Activated B cell treated with CpG ODN at 0.5 μM for 24 hours (primary cell): ENCODE data around the gene OR8A1. TPM values are rescaled to one million over a fixed set of nuclear protein-coding genes. Genes with fewer than 3 reads are reported as not detected.
"Not testable (repeated sequence)": the region's sequence is repeated elsewhere in the genome, so short reads cannot be mapped to it uniquely, and the experiment has no call there.

Experiments
- ATAC-seq: fragments of 200-7000 bp; cut with Tn5 transposase; one replicate; pipeline ENCODE4 v1.10.0; 2021; ENCODE audit warnings: low read depth, mild to moderate bottlenecking, moderate library complexity
- CTCF ChIA-PET: fragments of 350-600 bp; sonication (Branson Sonifier 250); formaldehyde crosslinking; loops from one replicate; lab custom pipeline; 2021; ENCODE audit warnings: antibody characterized with exemption; lab: Charles Lee
- POLR2A ChIA-PET: fragments of 350-600 bp; sonication (Branson Sonifier 250); formaldehyde crosslinking; loops from one replicate; lab custom pipeline; 2021; ENCODE audit warnings: antibody characterized with exemption; lab: Charles Lee
- DNase-seq: peaks from one replicate; pipeline ENCODE4 v3.0.0; 2022
- H3K27ac Mint-ChIP-seq: one replicate; pipeline ENCODE4 v1.8.0; 2020; ENCODE audit warnings: mixed read lengths
- H3K27me3 Mint-ChIP-seq: one replicate; pipeline ENCODE4 v1.8.0; 2021; ENCODE audit warnings: mixed read lengths
- H3K36me3 Mint-ChIP-seq: one replicate; pipeline ENCODE4 v1.8.0; 2021; ENCODE audit warnings: low read depth, mixed read lengths
- H3K4me1 Mint-ChIP-seq: one replicate; pipeline ENCODE4 v1.8.0; 2021; ENCODE audit warnings: mixed read lengths
- H3K4me3 Mint-ChIP-seq: one replicate; pipeline ENCODE4 v1.8.0; 2020; ENCODE audit warnings: mild to moderate bottlenecking, mixed read lengths
- H3K9me3 Mint-ChIP-seq: one replicate; pipeline ENCODE4 v1.8.0; 2020; ENCODE audit warnings: mixed read lengths
- CTCF ChIP-seq: fragments of 200-600 bp; IDR thresholded peaks from one replicate; pipeline ENCODE4 v1.8.0; 2022; ENCODE audit warnings: antibody characterized with exemption, mild to moderate bottlenecking
- intact Hi-C: fragments of 100-400 bp; cut with micrococcal nuclease; formaldehyde crosslinking; loops from one replicate; pipeline ENCODE4 v1.15.1; 2024
- total RNA-seq: library from RNA; stranded (reverse); gene quantifications from 2 replicates; pipeline ENCODE4 v1.2.3, GENCODE V29; 2022

Gene OR8A1
- total RNA-seq, 1 donor from 2014 or later: not detected

GRCh38 chr11:124600621-124601320 lies 31.0 kb downstream of the OR8A1 start:
- peaks cover 1% of the 10 kb centered on the region for H3K4me1 Mint-ChIP-seq

GRCh38 chr11:124602193-124602592 lies 32.4 kb downstream of the OR8A1 start:
- intact Hi-C loops: no loop called here
- ChIA-PET CTCF (no interaction called here), POLR2A (no interaction called here)
- ATAC-seq: no peak
- no peak for TF ChIP-seq CTCF
- peaks cover 2% of the 10 kb centered on the region for H3K4me1 Mint-ChIP-seq
- no peaks in the 10 kb centered on the region for H3K9me3 Mint-ChIP-seq
- H3K36me3 Mint-ChIP-seq: no peaks in the 10 kb centered on the region
- DNase-seq: no peak
- no peak overlapping the region for H3K27ac Mint-ChIP-seq
- H3K27me3 Mint-ChIP-seq: peaks cover 21% of the 10 kb centered on the region
- no peak overlapping the region for H3K4me3 Mint-ChIP-seq

More at GRCh38 chr11:124600621-124601320, 31.0 kb downstream of the OR8A1 start:
- no peaks in the 10 kb centered on the region for H3K9me3 Mint-ChIP-seq
- no peak for TF ChIP-seq CTCF
- no peak for DNase-seq
- H3K27ac Mint-ChIP-seq: no peak overlapping the region
- H3K4me3 Mint-ChIP-seq: no peak overlapping the region
- ChIA-PET CTCF (no interaction called here), POLR2A (no interaction called here)
- H3K27me3 Mint-ChIP-seq: peaks cover 25% of the 10 kb centered on the region
- H3K36me3 Mint-ChIP-seq: no peaks in the 10 kb centered on the region
- intact Hi-C loops: no loop called here
- ATAC-seq: no peak

- H3K36me3 Mint-ChIP-seq, CTCF ChIA-PET, ATAC-seq, intact Hi-C loops, POLR2A ChIA-PET, H3K4me3 Mint-ChIP-seq, H3K9me3 Mint-ChIP-seq, DNase-seq, H3K27ac Mint-ChIP-seq, H3K4me1 Mint-ChIP-seq: not testable (repeated sequence)
- H3K27me3 Mint-ChIP-seq: peaks cover 17% of the 10 kb centered on the region
Measured at GRCh38 chr11:124602723-124603122, 32.9 kb downstream of the OR8A1 start.

DNA sequence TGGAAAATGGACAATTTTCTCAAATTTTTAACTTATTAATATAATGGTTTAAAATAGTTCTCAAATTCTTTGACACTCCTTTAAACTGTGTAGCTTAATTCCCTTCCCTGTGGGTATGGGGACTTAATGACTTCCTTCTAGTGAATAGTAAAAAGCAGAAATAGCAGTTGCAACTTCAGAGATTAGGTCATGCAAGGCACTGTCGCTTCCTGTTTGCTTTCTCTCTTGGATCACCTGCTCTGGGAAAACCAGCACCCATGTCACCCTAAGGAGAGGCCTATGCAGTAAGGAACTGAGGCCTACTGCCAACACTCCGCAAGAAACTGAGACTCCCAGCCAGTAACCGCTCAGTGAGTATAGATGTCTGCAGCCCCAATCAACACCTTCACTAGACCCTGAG lies 35.9 kb downstream of the OR8A1 start:
- intact Hi-C loops: no loop called here
- POLR2A ChIA-PET: interaction anchor here (0.6 kb wide), 1 partner anchor 8 kb away, joined by 3 read pairs; no protein-coding TSS in a partner anchor
- Mint-ChIP-seq H3K27me3 (peaks cover 8% of the 10 kb centered on the region), H3K4me3 (no peak overlapping the region), H3K36me3 (no peaks in the 10 kb centered on the region), H3K4me1 (peaks cover 2% of the 10 kb centered on the region), H3K9me3 (no peaks in the 10 kb centered on the region), H3K27ac (no peak overlapping the region)
- no peak for TF ChIP-seq CTCF
- ATAC-seq (no peak), DNase-seq (no peak)
- CTCF ChIA-PET: no interaction called here

- CTCF ChIA-PET: no interaction called here
Measured at GRCh38 chr11:124608147-124608546, 38.4 kb downstream of the OR8A1 start.

More at GRCh38 chr11:124608147-124608546, 38.4 kb downstream of the OR8A1 start:
- Mint-ChIP-seq H3K27ac (no peak overlapping the region), H3K36me3 (no peaks in the 10 kb centered on the region), H3K27me3 (no peaks in the 10 kb centered on the region), H3K4me1 (peaks cover 2% of the 10 kb centered on the region), H3K9me3 (no peaks in the 10 kb centered on the region), H3K4me3 (no peak overlapping the region)
- intact Hi-C loops: no loop called here
- ATAC-seq: no peak
- no peak for DNase-seq
- TF ChIP-seq CTCF: no peak
- POLR2A ChIA-PET: no interaction called here
